ENCODE data around the gene CELF4. TPM values are rescaled to one million over a fixed set of nuclear protein-coding genes. Genes with fewer than 3 reads are reported as not detected.

The CELF4 gene
- total RNA-seq, 1 experiment from 2014 or later = 0.40 TPM

DNA sequence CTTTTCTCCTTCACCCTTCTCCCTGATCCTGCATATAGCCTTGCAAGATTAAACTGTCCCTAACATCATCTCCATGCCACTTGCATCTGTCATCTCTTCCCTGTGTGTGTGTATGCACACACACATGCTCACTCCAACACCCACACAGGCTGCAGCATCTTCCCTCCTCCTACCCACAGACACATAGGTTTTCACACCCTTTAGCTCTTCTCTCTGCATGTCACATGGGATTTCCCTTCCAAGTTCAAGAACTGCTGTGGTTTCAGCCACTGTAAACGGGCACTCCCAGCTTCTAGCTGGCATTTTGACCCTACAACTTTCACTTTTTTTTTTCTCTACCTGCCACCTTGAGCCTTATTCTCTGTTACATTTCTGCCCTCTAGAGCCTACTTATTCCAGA is 6.4 kb downstream of the CELF4 start:
- ChIA-PET CTCF (no interaction called here), POLR2A (ENCODE audit: unreplicated experiment) (no interaction called here)
- DNase-seq (no peak), ATAC-seq (no peak)
- Histone ChIP-seq H3K4me3 (ENCODE audit: low read length) (no peak overlapping the region), H3K9ac (ENCODE audit: low read length) (no peak overlapping the region), H3K4me2 (ENCODE audit: low read length) (no peak overlapping the region), H3K27ac (ENCODE audit: low read length) (no peak overlapping the region), H3K9me2 (replicated peaks; ENCODE audit: low read length) (no peaks in the 10 kb centered on the region), H3K79me2 (ENCODE audit: low read length) (no peaks in the 10 kb centered on the region), H3K27me3 (ENCODE audit: low read length) (no peaks in the 10 kb centered on the region), H3K9me3 (ENCODE audit: low read length) (no peaks in the 10 kb centered on the region), H4K20me1 (ENCODE audit: low read length) (no peaks in the 10 kb centered on the region), H3K4me1 (ENCODE audit: insufficient read depth, low read length) (no peaks in the 10 kb centered on the region), H3F3A (ENCODE audit: low read length, unreplicated experiment) (no peaks in the 10 kb centered on the region), H2AFZ (ENCODE audit: low read length) (no peak overlapping the region), H3K36me3 (ENCODE audit: low read depth, low read length) (no peaks in the 10 kb centered on the region)
- BruUV-seq (replicated peaks) = no TSS peak
- intact Hi-C loops (cut with micrococcal nuclease) = no loop called here
- TF ChIP-seq EZH2 (IDR thresholded peaks at IDR 0.05; ENCODE audit: low read length, unreplicated experiment) (no peak), EZH2phosphoT487 (IDR thresholded peaks at IDR 0.05; ENCODE audit: borderline replicate concordance, low read length) (no peak), CTCF (conservative IDR thresholded peaks at IDR 0.05; ENCODE audit: low read depth, low read length) (no peak)

GRCh38 chr18:37554399-37554787 is 11.2 kb downstream of the CELF4 start:
- H3K27ac ChIP-seq (ENCODE audit: low read length) = no peak overlapping the region
- H3K4me3 ChIP-seq (ENCODE audit: low read length) = no peak overlapping the region
- H3K4me1 ChIP-seq (ENCODE audit: insufficient read depth, low read length) = no peaks in the 10 kb centered on the region
- BruUV-seq (replicated peaks) = no TSS peak
- H3K9ac ChIP-seq (ENCODE audit: low read length) = no peak overlapping the region
- H3K79me2 ChIP-seq (ENCODE audit: low read length) = no peaks in the 10 kb centered on the region
- H3K27me3 ChIP-seq (ENCODE audit: low read length) = no peaks in the 10 kb centered on the region
- ChIA-PET CTCF (no interaction called here), POLR2A (ENCODE audit: unreplicated experiment) (no interaction called here)
- no peaks in the 10 kb centered on the region for H3F3A ChIP-seq (ENCODE audit: low read length, unreplicated experiment)
- no peaks in the 10 kb centered on the region for H3K36me3 ChIP-seq (ENCODE audit: low read depth, low read length)
- intact Hi-C loops (cut with micrococcal nuclease) = no loop called here
- no peak for DNase-seq
- ATAC-seq = no peak
- H3K4me2 ChIP-seq (ENCODE audit: low read length) = no peak overlapping the region
- no peaks in the 10 kb centered on the region for H3K9me2 ChIP-seq (replicated peaks; ENCODE audit: low read length)
- H3K9me3 ChIP-seq (ENCODE audit: low read length) = no peaks in the 10 kb centered on the region
- TF ChIP-seq EZH2 (IDR thresholded peaks at IDR 0.05; ENCODE audit: low read length, unreplicated experiment) (no peak), CTCF (conservative IDR thresholded peaks at IDR 0.05; ENCODE audit: low read depth, low read length) (no peak), EZH2phosphoT487 (IDR thresholded peaks at IDR 0.05; ENCODE audit: borderline replicate concordance, low read length) (no peak)
- no peaks in the 10 kb centered on the region for H4K20me1 ChIP-seq (ENCODE audit: low read length)
- H2AFZ ChIP-seq (ENCODE audit: low read length) = no peak overlapping the region

- BruUV-seq (replicated peaks) = no TSS peak
- H3K27me3 ChIP-seq (ENCODE audit: low read length) = 0 out of 2 replicates have a peak, but pooled peaks cover 3% of the 10 kb centered on the region
Measured at GRCh38 chr18:37553633-37554398, 11.8 kb downstream of the CELF4 start.

More at GRCh38 chr18:37553633-37554398, 11.8 kb downstream of the CELF4 start:
- DNase-seq = no peak
- no peaks in the 10 kb centered on the region for H3K36me3 ChIP-seq (ENCODE audit: low read depth, low read length)
- no peaks in the 10 kb centered on the region for H3K4me1 ChIP-seq (ENCODE audit: insufficient read depth, low read length)
- H3K4me2 ChIP-seq (ENCODE audit: low read length) = no peak overlapping the region
- CTCF ChIA-PET = no interaction called here
- POLR2A ChIA-PET (ENCODE audit: unreplicated experiment) = no interaction called here
- H3F3A ChIP-seq (ENCODE audit: low read length, unreplicated experiment) = no peaks in the 10 kb centered on the region
- no peaks in the 10 kb centered on the region for H3K9me2 ChIP-seq (replicated peaks; ENCODE audit: low read length)
- intact Hi-C loops (cut with micrococcal nuclease) = no loop called here
- no peak for ATAC-seq
- no peak overlapping the region for H3K4me3 ChIP-seq (ENCODE audit: low read length)
- H3K27ac ChIP-seq (ENCODE audit: low read length) = no peak overlapping the region
- TF ChIP-seq EZH2 (IDR thresholded peaks at IDR 0.05; ENCODE audit: low read length, unreplicated experiment) (no peak), EZH2phosphoT487 (IDR thresholded peaks at IDR 0.05; ENCODE audit: borderline replicate concordance, low read length) (no peak), CTCF (conservative IDR thresholded peaks at IDR 0.05; ENCODE audit: low read depth, low read length) (no peak)
- H4K20me1 ChIP-seq (ENCODE audit: low read length) = no peaks in the 10 kb centered on the region
- H3K9ac ChIP-seq (ENCODE audit: low read length) = no peak overlapping the region
- H2AFZ ChIP-seq (ENCODE audit: low read length) = no peak overlapping the region
- H3K9me3 ChIP-seq (ENCODE audit: low read length) = no peaks in the 10 kb centered on the region
- no peaks in the 10 kb centered on the region for H3K79me2 ChIP-seq (ENCODE audit: low read length)

Measured in PC-3 (cell line).